ENCODE measurements around the gene ALDH1A1.

Gene ALDH1A1

DNA sequence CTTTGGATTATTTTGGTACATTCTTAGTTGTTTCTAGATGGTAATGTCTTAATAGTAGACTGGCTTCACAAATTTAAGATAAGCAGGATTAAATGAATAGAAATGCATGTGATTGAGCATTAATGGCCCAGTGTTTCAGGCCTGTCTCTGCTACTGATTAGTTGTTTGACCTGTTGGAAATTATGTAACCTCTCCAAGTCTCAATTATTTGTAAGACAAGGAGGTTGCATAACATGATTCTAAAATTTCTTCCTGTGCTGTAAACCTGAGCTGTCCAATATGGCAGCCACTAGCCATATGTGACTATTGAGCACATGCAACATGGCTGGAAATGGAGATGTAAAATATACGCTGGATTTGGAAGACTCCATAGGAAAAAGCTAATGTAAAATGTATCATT lies 97.5 kb downstream of the ALDH1A1 start:
- H3K36me3 ChIP-seq (ENCODE audit: low read depth), result no peaks in the 10 kb centered on the region
- TF ChIP-seq, protein P1, sequence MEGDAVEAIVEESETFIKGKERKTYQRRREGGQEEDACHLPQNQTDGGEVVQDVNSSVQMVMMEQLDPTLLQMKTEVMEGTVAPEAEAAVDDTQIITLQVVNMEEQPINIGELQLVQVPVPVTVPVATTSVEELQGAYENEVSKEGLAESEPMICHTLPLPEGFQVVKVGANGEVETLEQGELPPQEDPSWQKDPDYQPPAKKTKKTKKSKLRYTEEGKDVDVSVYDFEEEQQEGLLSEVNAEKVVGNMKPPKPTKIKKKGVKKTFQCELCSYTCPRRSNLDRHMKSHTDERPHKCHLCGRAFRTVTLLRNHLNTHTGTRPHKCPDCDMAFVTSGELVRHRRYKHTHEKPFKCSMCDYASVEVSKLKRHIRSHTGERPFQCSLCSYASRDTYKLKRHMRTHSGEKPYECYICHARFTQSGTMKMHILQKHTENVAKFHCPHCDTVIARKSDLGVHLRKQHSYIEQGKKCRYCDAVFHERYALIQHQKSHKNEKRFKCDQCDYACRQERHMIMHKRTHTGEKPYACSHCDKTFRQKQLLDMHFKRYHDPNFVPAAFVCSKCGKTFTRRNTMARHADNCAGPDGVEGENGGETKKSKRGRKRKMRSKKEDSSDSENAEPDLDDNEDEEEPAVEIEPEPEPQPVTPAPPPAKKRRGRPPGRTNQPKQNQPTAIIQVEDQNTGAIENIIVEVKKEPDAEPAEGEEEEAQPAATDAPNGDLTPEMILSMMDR (IDR thresholded peaks at IDR 0.05; ENCODE audit: poor library complexity, severe bottlenecking), result no peak
- no peaks in the 10 kb centered on the region for H3K9me3 ChIP-seq (ENCODE audit: severe bottlenecking)
- H3K27ac ChIP-seq (ENCODE audit: poor library complexity, severe bottlenecking), result no peak overlapping the region
- DNase-seq (ENCODE audit: low spot score) (no peak), ATAC-seq (ENCODE audit: low read depth) (no peak)
- no peaks in the 10 kb centered on the region for H3K4me1 ChIP-seq (ENCODE audit: insufficient read depth, poor library complexity, severe bottlenecking)
- H3K27me3 ChIP-seq (ENCODE audit: insufficient read depth, poor library complexity, severe bottlenecking), result no peaks in the 10 kb centered on the region
- no peak overlapping the region for H3K4me3 ChIP-seq (ENCODE audit: severe bottlenecking)

Data from RWPE2 (cell line).